ENCODE measurements around the gene PHYH.
"Not testable (repeated sequence)": the region's sequence is repeated elsewhere in the genome, so short reads cannot be mapped to it uniquely, and the experiment has no call there.

Gene PHYH

GRCh38 chr10:13319166-13319565 lies 19.3 kb upstream of the PHYH start:
- no peak for DNase-seq (ENCODE audit: low read depth)

DNA sequence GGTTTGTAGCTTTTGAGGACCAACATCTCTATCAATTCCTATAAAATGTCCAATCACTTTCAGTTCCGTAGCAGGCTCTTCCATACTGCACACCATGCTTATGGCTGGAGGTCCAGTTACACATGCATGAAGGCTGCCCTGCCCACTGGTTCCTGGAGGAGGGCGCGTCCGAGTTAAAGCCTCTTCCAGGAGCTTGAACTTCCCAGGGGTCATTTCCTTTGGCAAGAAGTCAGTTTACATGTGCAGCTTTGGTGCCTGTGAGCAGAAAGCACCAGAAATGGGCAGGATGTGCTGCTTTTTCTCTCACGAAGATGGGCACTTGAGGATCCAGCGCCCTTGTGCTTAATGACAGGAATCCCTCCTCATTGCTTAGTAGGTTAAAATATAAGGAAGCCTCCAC lies 17.6 kb upstream of the PHYH start:
- DNase-seq (ENCODE audit: low read depth), result no peak

- DNase-seq (ENCODE audit: low read depth), result no peak
Observed at GRCh38 chr10:13316635-13317311, 16.9 kb upstream of the PHYH start.

GRCh38 chr10:13315361-13315760 lies 15.5 kb upstream of the PHYH start:
- no peak for DNase-seq (ENCODE audit: low read depth)

DNA sequence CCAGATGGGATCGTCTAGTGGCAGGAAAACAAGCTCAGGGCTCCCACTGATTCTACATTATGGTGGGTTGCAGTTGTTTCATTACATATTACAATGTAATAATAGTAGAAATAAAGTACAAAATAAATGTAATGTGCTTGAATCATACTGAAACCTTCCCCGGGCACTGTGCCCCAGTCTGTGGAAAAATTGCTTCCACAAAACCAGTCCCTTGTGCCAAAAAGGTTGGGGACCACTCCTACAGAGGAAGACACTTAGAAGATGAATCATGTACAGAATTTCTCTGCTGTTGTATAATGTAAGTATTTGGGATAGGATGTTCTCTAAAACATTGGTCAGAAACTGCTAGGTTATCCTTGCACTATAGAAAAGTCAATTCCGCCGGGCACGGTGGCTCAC lies 11.3 kb upstream of the PHYH start:
- no peak for DNase-seq (ENCODE audit: low read depth)

DNA sequence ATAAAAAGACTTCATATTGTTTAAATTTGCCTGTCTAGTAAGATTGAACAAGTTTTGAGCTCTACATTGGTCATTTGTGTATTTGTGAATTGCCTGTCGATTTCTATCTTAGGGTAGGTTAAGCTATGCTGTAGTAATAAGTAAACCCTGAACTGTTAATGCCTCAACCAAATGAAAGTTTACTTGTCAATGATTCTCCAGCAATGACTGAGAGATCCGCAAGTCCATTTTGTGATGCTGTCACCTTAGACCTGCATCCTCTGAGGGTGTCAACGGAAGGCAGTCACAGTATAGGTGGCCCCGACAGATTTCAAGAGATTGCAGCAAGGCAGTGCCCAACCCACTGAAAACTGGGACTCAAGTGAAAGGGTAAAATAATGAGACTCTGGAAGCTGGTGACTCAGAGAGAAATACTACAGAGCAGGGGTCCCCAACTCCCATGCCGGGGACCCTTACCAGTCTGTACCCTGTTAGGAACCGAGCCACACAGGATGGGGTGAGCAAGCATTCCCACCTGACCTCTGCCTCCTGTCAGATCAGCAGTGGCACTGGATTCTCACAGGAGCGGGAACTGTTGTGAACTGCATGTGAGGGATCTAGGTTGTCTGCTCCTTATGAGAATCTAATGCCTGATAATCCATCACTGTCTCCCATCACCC lies 10.8 kb upstream of the PHYH start:
- no peak for DNase-seq (ENCODE audit: low read depth)

DNA sequence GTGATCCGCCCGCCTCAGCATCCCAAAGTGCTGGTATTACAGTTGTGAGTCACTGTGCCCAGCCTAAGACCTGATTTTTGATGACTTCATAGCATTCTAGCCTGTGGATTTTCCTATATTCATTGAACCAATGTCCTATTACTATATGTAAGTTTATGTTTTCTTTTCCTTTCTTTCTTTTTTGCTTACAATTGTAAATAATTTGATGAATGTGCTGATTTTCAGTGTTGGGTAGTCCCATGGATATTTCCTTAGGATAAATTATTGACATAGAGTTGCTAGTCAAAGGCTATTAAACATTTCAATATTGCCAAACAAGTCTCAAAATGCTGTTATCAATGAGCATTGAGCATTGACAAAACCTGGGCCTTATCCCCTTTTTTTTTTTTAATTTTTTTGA lies 9.9 kb upstream of the PHYH start:
- no peak for DNase-seq (ENCODE audit: low read depth)

DNA sequence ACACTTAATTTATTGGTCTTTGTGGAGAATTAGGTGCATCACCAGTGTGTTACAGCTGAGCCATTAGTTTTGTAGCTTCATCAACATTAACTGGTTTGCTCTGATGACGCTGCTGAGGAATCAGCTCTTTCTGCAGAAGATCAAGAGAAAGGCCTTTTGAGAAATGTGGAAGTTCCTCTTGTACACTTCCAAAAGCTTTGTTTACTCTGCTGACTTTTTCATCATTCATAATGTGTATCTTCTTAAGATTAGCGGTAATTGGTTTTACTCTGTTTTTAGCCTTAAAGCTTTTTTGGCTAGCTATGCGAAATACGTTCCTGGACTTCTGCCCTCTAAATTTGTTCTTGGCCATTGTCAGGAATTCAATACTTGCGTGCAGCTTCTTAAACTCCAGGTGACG lies 8.2 kb upstream of the PHYH start:
- no peak for DNase-seq (ENCODE audit: low read depth)

GRCh38 chr10:13306103-13306502 lies 6.2 kb upstream of the PHYH start:
- no peak for DNase-seq (ENCODE audit: low read depth)

DNA sequence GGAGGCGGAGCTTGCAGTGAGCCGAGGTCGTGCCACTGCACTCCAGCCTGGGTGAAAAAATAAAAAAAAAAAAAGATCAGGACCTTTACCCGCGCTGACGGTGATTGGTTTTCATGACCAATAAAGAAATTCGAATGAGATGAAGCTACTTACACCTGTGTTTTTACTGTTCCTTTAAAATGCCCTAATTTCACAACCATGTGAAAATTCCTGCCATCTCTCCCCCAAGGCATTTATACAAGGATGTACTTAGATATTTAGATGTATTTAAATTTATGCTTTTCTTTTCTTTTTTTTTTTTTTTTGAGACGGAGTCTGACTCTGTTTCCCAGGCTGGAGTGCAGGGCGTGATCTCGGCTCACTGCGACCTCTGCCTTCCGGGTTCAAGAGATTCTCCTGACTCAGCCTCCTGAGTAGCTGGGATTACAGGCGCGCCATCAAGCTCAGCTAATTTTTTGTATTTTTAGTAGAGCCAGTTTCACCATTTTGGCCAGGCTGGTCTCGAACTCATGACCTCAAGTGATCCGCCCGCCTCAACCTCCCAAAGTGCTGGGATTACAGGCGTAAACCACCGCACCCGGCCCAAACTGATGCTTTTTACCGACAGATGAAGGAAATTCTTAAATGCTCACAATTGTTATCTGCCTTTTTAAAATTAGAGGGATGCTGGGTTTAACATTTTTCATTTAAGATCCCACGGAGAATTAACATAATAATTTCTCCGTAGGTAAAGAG lies 3.1 kb upstream of the PHYH start:
- no peak for DNase-seq (ENCODE audit: low read depth)

DNA sequence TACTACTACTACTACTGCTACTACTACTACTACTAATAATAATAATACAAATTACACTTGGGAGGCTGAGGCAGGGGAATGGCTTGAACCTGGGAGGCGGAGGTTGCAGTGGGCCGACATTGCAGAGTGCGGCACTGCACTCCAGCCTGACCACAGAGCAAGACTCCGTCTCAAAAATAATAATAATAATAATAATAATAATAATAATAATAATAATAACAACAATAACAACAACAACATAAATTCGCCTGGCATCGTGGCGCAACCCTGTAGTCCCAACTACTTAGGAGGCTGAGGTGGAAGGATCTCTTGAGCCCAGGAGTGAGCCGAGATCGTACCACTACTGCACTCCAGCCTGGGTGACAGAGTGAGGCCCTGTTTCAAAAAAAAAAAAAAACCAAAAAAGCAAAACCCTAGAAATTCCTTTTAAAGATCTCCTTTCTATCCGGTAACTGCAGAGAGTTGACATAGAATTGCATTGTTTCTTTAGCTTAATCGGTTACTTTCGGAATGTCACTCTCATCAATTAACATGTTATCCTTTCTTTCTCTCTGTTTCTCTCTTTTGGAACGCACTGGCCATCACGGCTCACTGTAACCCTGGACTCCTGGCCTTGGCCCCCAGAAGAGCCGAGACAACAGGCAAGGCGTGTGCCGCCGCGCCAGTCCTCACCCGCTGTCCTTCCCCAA lies 972 bp downstream of the PHYH start:
- DNase-seq (ENCODE audit: low read depth), result no peak

DNA sequence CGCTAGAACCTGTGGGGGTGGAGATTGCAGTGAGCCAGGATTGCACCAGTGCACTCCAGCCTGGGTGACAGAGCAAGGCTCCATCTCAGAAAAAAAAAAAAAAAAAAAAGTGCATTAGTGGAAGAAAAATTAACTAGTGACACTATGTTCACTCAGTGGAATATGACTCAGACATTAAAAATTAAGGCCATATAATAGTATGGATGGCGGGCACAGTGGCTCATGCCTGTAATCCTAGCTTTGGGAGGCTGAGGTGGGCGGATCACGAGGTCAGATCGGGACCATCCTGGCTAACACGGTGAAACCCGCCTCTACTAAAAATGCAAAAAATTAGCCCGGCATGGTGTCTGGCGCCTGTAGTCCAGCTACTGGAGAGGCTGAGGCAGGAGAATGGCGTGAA lies 3.4 kb downstream of the PHYH start:
- DNase-seq (ENCODE audit: low read depth), result no peak

DNA sequence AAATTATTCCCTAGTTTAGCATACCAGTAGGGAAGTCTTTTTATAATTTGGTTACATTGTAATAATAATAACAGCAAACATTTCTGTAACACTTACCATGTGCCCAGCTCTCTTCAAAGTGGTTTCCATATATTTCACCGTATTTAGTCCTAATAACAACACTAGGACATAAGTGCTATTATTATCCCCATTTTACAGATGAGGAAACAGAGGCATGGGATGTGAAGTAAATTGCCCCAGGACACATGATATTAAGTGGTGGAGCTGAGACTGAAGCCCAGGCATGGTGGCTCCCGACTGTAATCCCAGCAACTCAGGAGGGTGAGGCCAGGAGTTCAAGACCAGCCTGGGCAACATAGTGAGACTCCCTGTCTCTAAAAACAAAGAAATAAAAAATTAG lies 5.1 kb downstream of the PHYH start:
- no peak for DNase-seq (ENCODE audit: low read depth)

DNA sequence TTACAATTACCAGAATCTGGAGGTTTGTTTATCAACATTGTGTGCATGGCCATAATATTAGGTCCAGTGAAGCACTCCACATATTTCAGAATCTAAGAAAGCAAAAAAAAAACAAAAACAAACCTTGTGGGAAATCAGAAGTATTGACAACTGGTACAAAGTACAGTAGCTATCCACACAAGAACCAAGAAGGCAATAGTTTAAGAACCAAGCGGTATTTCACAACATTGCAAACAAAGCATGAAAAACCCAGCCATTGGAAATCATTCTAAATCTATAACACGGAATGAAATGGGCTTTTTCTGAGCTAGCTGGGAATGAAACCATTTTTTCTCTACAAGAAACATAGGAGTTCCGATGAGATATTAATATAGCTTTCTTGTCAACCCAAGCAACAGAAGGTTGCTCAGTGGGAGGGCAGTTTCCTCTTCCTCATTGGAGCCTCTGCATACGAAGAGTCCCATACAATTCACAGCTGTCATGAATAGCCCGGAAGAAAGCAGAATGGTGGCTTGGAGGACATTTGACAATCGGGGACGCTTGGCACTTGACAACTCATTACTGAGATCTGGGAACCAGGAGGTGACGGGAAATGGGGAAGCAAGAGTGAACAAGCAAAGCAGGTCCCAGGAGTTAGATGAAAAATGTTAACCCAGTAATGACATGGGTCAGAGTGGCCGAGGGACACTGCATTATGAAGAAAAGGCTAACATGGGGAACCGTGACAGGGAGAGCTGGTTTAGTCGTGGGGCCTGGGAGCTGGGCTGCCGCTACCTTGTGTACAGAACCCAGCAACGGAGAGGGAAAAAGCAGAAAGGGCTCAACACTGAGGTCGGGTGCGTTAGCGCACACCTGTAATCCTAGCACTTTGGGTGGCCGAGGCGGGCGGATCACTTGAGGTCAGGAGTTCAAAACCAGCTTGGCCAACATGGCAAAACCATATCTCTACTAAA lies 7.8 kb downstream of the PHYH start:
- DNase-seq (ENCODE audit: low read depth), result no peak

- DNase-seq (ENCODE audit: low read depth), result no peak
Observed at GRCh38 chr10:13291061-13291460, 8.8 kb downstream of the PHYH start.

GRCh38 chr10:13284050-13284449 lies 15.8 kb downstream of the PHYH start:
- DNase-seq (ENCODE audit: low read depth), result no peak

- not testable (repeated sequence) for DNase-seq (ENCODE audit: low read depth)
Observed at GRCh38 chr10:13282348-13282747, 17.5 kb downstream of the PHYH start.

- DNase-seq (ENCODE audit: low read depth), result no peak
Observed at GRCh38 chr10:13276749-13277365, 23.0 kb downstream of the PHYH start.

DNA sequence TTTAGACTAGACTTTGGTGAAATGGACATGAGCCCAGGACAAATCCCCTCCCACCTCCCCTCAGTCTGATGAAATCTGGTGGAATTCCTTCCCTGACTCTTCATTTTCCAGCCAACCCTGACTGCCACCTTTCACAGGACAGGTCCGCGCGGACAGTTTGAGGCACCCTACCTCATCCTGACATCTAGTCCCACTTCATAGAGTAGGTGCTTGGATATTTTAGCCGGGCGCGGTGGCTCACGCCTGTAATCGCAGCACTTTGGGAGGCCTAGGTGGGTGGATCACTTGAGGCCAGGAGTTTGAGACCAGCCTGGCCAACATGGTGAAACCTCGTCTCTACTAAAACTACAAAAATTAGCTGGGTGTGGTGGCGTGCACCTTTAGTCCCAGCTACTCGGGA lies 23.7 kb downstream of the PHYH start:
- not testable (repeated sequence) for DNase-seq (ENCODE audit: low read depth)

DNA sequence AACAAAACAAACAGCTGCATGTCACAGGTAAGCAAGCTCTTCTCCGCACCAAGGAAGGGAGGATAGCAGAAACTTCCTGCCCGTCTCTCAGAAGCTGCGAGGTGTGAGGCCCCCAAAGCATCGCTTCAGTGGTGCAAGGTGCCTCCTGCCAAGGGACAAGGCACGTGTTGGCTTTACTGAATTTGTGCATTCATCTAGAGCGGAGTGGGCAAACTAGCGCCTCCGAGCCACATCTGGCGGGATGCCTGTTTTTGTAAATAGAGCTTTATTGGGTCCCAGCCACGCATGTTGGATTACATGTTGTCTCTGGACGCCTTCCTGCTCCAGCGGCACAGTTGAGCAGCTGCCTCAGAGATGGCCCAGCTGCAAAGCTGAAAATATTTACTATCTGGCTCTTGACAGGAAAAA lies 27.7 kb downstream of the PHYH start:
- DNase-seq (ENCODE audit: low read depth), result no peak

DNA sequence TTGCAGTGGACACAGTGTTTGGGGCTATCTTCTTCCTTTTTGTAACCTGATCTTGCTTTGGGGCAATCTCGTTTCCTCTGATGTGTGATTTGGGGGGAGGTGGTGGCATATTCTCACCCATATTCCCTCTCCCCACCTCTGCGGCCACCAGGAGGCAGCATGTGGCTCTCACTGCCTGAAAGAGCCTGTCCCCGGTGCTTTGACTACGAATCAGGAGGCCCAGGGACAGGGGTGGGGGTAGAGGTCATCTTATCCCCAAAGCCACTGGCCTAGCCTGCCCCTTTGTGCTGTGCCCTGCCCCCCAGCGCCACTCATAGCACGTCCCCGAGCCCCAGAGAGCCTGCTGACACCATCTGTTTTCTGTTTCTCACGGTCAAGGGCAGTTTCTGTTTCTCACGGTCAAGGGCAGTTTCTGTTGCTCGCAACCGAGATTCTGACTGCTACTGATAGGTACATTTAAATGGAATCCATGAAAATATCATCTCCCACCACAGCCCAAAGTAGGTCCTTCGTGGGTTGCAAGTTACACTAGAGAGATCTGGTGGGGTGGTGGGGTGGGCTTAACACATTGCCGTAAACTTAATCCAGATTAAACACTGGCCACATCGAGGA lies 28.2 kb downstream of the PHYH start:
- DNase-seq (ENCODE audit: low read depth), result peak; percentile 20

Measured in T-helper 22 cell (primary cell).